ENCODE data around the gene SCLY. TPM values are rescaled to one million over a fixed set of nuclear protein-coding genes. Genes with fewer than 3 reads are reported as not detected.

SCLY gene
- total RNA-seq, 4 donors from 2014 or later = 5.5 to 14.5 (median 9.6) TPM

DNA sequence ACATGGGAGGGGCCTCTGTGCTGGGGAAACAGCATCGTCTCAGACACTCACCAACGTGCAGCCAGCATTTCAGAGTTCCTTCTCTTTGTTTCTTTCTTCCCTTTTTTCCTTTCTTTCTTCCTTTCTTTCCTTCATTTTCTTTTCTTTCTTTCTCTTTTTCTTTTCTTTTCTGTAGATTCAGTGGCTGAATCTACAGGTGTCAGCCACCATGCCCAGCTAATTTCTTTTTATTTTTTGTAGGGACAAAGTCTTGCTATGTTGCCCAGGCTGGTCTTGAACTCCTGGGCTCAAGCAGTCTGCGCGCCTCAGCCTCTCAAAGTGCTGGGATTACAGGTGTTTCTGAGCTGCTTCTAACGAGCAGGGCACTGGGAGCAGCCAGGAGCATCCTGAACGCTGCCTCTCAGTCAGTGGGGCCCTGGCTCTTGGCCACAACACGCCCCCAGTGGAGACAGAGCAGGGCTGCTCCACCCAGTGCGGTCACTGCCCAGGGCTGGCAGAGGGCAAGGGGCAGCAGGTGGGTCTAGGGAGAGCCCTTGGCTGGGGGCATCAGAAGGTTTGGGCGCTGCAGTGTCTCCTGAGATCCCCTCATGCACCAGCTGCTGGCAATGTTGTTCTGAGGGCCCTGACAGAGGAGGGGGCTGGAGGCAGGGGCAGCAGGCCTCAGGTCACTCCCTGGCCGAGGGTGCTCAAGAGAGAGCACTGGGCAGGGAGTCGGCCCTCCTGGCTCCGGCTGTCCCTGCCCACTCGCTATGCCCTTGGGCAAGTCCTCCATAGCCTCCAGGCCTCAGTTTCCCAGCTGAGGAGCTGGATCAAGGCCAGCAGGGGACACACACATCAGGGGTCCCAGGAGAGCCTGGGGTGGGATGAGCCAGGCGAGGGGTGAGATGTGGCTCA is 72.9 kb downstream of the SCLY start:
- 69% methylated on average over 8 of the region's 14 CpGs for WGBS
- Histone ChIP-seq H3K9me3 (no peaks in the 10 kb centered on the region), H3K27me3 (no peaks in the 10 kb centered on the region), H3K4me3 (no peak overlapping the region), H3K36me3 (no peaks in the 10 kb centered on the region), H3K27ac (no peak overlapping the region), H3K4me1 (peaks cover 5% of the 10 kb centered on the region)
- no peak for TF ChIP-seq POLR2AphosphoS5 (IDR thresholded peaks at IDR 0.05)
- TF ChIP-seq, protein P1, sequence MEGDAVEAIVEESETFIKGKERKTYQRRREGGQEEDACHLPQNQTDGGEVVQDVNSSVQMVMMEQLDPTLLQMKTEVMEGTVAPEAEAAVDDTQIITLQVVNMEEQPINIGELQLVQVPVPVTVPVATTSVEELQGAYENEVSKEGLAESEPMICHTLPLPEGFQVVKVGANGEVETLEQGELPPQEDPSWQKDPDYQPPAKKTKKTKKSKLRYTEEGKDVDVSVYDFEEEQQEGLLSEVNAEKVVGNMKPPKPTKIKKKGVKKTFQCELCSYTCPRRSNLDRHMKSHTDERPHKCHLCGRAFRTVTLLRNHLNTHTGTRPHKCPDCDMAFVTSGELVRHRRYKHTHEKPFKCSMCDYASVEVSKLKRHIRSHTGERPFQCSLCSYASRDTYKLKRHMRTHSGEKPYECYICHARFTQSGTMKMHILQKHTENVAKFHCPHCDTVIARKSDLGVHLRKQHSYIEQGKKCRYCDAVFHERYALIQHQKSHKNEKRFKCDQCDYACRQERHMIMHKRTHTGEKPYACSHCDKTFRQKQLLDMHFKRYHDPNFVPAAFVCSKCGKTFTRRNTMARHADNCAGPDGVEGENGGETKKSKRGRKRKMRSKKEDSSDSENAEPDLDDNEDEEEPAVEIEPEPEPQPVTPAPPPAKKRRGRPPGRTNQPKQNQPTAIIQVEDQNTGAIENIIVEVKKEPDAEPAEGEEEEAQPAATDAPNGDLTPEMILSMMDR (IDR thresholded peaks at IDR 0.05) = no peak
- TF ChIP-seq EP300 (IDR thresholded peaks at IDR 0.05) = no peak
- DNase-seq (ENCODE audit: low spot score in 2 of 2) = no peak

DNA sequence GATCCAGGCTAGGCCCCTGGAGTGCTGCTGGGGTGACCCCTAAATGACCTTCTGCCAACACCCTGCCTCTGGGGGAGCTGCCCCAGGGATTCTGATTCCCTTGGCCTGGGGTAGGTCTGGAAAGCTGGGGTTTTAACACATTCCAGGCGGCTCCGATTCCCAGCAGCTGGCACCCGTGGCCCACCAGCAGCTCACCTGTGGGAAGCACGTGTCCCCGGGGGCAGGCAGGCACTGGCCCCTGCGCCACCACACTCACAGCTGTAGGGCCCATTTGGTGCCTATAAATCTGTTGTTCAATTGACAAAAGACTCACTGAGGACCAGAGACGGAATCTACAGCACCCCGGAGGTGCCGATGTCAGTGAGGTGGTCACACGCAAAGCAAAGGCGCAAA is 73.6 kb downstream of the SCLY start:
- peaks cover 10% of the 10 kb centered on the region for H3K4me1 ChIP-seq

GRCh38 chr2:238135601-238136150 is 74.9 kb downstream of the SCLY start:
- no peak for DNase-seq (ENCODE audit: low spot score in 2 of 2)
- H3K27me3 ChIP-seq = peaks cover 14% of the 10 kb centered on the region
- peaks cover 15% of the 10 kb centered on the region for H3K4me1 ChIP-seq
- H3K9me3 ChIP-seq = no peaks in the 10 kb centered on the region
- H3K36me3 ChIP-seq = no peaks in the 10 kb centered on the region
- H3K4me3 ChIP-seq = no peak overlapping the region
- 87% methylated on average over 15 of the region's 15 CpGs for WGBS
- no peak overlapping the region for H3K27ac ChIP-seq
- TF ChIP-seq, protein P1 (IDR thresholded peaks at IDR 0.05) = no peak
- TF ChIP-seq EP300 (IDR thresholded peaks at IDR 0.05) (no peak), POLR2AphosphoS5 (IDR thresholded peaks at IDR 0.05) (no peak), POLR2A (IDR thresholded peaks at IDR 0.05) (no peak)

More for the DNA sequence above, 73.6 kb downstream of the SCLY start:
- DNase-seq (ENCODE audit: low spot score in 2 of 2) = no peak
- H3K36me3 ChIP-seq = no peaks in the 10 kb centered on the region
- no peak overlapping the region for H3K27ac ChIP-seq
- H3K27me3 ChIP-seq = peaks cover 6% of the 10 kb centered on the region
- H3K4me3 ChIP-seq = no peak overlapping the region
- no peak for TF ChIP-seq EP300 (IDR thresholded peaks at IDR 0.05)
- no peak for TF ChIP-seq POLR2A (IDR thresholded peaks at IDR 0.05)
- no peak for TF ChIP-seq POLR2AphosphoS5 (IDR thresholded peaks at IDR 0.05)
- TF ChIP-seq, protein P1 (IDR thresholded peaks at IDR 0.05) = no peak
- no peaks in the 10 kb centered on the region for H3K9me3 ChIP-seq
- WGBS = 90% methylated on average over 11 of the region's 11 CpGs

GRCh38 chr2:238136820-238137537 is 76.2 kb downstream of the SCLY start:
- Histone ChIP-seq H3K9me3 (no peaks in the 10 kb centered on the region), H3K36me3 (no peaks in the 10 kb centered on the region), H3K27ac (no peak overlapping the region), H3K27me3 (peaks cover 14% of the 10 kb centered on the region), H3K4me1 (peaks cover 19% of the 10 kb centered on the region), H3K4me3 (no peak overlapping the region)
- no peak for TF ChIP-seq POLR2A (IDR thresholded peaks at IDR 0.05)
- TF ChIP-seq EP300 (IDR thresholded peaks at IDR 0.05) = no peak
- no peak for TF ChIP-seq POLR2AphosphoS5 (IDR thresholded peaks at IDR 0.05)
- TF ChIP-seq, protein P1 (IDR thresholded peaks at IDR 0.05) = no peak
- 56% methylated on average over 14 of the region's 14 CpGs for WGBS
- no peak for DNase-seq (ENCODE audit: low spot score in 2 of 2)

- H3K27ac ChIP-seq = no peak overlapping the region
- H3K36me3 ChIP-seq = no peaks in the 10 kb centered on the region
- H3K9me3 ChIP-seq = no peaks in the 10 kb centered on the region
- DNase-seq (ENCODE audit: low spot score in 2 of 2) = no peak
- no peak overlapping the region for H3K4me3 ChIP-seq
- peaks cover 14% of the 10 kb centered on the region for H3K27me3 ChIP-seq
- H3K4me1 ChIP-seq = peaks cover 26% of the 10 kb centered on the region
- WGBS = 96% methylated on average over 13 of the region's 13 CpGs
- TF ChIP-seq EP300 (IDR thresholded peaks at IDR 0.05) (no peak), POLR2A (IDR thresholded peaks at IDR 0.05) (no peak)
- TF ChIP-seq, protein P1 (IDR thresholded peaks at IDR 0.05) = no peak
Measured at GRCh38 chr2:238137885-238138284, 77.1 kb downstream of the SCLY start.

Data from suprapubic skin (tissue), 4 donors.